K562 (cell line): ENCODE measurements around the gene TMEM139. TPM values are rescaled to one million over a fixed set of nuclear protein-coding genes. Genes with fewer than 3 reads are reported as not detected.

ENCODE experiments used
- ETV6 ChIP-seq, 3 experiments: fragments of 150-350 bp in 1 of 3; sonication (generic) in 1 of 3; formaldehyde crosslinking in 1 of 3; IDR thresholded peaks; 2 replicates each; pipeline versions ENCODE4 v1.6.1 to v1.8.0; 2014 to 2022; ENCODE audit warnings: borderline replicate concordance in 2 of 3, low read depth in 2 of 3, antibody characterized with exemption in 1 of 3, low read length in 1 of 3, mild to moderate bottlenecking in 1 of 3, missing genetic modification reagents in 1 of 3
- HDAC1 ChIP-seq, 2 experiments: fragments of 450-650 bp; IDR thresholded peaks; 2 replicates each; pipeline ENCODE4 v1.6.1; 2016 to 2017; ENCODE audit warnings: inconsistent platforms in 1 of 2, mild to moderate bottlenecking in 1 of 2, moderate library complexity in 1 of 2
- RFX1 ChIP-seq: fragments of 450-650 bp; IDR thresholded peaks from 2 replicates; pipeline ENCODE4 v1.6.1; 2016; ENCODE audit warnings: mild to moderate bottlenecking, moderate library complexity
- SAFB2 ChIP-seq: fragments of 200-400 bp; formaldehyde crosslinking; IDR thresholded peaks from 2 replicates; pipeline ENCODE4 v1.6.1; 2018; ENCODE audit warnings: borderline replicate concordance, low read length, low read depth, moderate library complexity; ENCODE audit not compliant: severe bottlenecking
- ZFP91 ChIP-seq: sonication (generic); formaldehyde crosslinking; IDR thresholded peaks from 2 replicates; pipeline ENCODE4 v1.8.0; 2022; ENCODE audit warnings: mild to moderate bottlenecking, missing genetic modification reagents
- polyA plus RNA-seq, 8 experiments: library from polyadenylated mRNA; depleted of rRNA in 4 of 8; stranded (reverse) in 5 of 8; unstranded in 3 of 8; fragments of >200 nt; fragmentation: Nextera tagmentation in 2 of 8; fragmentation: Illumina TruSeq in 1 of 8; extraction: Ambion mirVana in 2 of 8; extraction: Trizol in 1 of 8; gene quantifications; 2 replicates each; pipeline versions ENCODE4 v1.2.1 to v1.2.3, GENCODE V29; 2011 to 2014; ENCODE audit warnings: inconsistent platforms in 1 of 8, missing spikeins in 1 of 8
- total RNA-seq, 7 experiments: library from RNA; depleted of rRNA in 6 of 7; stranded (reverse); fragments of >200 nt in 6 of 7; fragmentation: Illumina TruSeq in 2 of 7; extraction: Trizol in 2 of 7; gene quantifications; 2 replicates each; pipeline versions ENCODE4 v1.2.1 to v1.2.3, GENCODE V29; 2011 to 2021; ENCODE audit warnings: low replicate concordance in 1 of 7
- TF ChIP-seq, protein P1 (sequence below), 2 experiments: fragments of 450-650 bp; IDR thresholded peaks; 2 replicates each; pipeline ENCODE4 v1.6.1; 2016; ENCODE audit warnings: mild to moderate bottlenecking in 2 of 2, borderline replicate concordance in 1 of 2, low read depth in 1 of 2, moderate library complexity in 1 of 2

Gene TMEM139
- total and polyA plus RNA-seq, 9 of the 15 experiments (the other 6 are each of a cell fraction or from before 2014, with no cell fraction given) = 0.27 to 1.8 (median 0.79) TPM

- TF ChIP-seq, protein P1, sequence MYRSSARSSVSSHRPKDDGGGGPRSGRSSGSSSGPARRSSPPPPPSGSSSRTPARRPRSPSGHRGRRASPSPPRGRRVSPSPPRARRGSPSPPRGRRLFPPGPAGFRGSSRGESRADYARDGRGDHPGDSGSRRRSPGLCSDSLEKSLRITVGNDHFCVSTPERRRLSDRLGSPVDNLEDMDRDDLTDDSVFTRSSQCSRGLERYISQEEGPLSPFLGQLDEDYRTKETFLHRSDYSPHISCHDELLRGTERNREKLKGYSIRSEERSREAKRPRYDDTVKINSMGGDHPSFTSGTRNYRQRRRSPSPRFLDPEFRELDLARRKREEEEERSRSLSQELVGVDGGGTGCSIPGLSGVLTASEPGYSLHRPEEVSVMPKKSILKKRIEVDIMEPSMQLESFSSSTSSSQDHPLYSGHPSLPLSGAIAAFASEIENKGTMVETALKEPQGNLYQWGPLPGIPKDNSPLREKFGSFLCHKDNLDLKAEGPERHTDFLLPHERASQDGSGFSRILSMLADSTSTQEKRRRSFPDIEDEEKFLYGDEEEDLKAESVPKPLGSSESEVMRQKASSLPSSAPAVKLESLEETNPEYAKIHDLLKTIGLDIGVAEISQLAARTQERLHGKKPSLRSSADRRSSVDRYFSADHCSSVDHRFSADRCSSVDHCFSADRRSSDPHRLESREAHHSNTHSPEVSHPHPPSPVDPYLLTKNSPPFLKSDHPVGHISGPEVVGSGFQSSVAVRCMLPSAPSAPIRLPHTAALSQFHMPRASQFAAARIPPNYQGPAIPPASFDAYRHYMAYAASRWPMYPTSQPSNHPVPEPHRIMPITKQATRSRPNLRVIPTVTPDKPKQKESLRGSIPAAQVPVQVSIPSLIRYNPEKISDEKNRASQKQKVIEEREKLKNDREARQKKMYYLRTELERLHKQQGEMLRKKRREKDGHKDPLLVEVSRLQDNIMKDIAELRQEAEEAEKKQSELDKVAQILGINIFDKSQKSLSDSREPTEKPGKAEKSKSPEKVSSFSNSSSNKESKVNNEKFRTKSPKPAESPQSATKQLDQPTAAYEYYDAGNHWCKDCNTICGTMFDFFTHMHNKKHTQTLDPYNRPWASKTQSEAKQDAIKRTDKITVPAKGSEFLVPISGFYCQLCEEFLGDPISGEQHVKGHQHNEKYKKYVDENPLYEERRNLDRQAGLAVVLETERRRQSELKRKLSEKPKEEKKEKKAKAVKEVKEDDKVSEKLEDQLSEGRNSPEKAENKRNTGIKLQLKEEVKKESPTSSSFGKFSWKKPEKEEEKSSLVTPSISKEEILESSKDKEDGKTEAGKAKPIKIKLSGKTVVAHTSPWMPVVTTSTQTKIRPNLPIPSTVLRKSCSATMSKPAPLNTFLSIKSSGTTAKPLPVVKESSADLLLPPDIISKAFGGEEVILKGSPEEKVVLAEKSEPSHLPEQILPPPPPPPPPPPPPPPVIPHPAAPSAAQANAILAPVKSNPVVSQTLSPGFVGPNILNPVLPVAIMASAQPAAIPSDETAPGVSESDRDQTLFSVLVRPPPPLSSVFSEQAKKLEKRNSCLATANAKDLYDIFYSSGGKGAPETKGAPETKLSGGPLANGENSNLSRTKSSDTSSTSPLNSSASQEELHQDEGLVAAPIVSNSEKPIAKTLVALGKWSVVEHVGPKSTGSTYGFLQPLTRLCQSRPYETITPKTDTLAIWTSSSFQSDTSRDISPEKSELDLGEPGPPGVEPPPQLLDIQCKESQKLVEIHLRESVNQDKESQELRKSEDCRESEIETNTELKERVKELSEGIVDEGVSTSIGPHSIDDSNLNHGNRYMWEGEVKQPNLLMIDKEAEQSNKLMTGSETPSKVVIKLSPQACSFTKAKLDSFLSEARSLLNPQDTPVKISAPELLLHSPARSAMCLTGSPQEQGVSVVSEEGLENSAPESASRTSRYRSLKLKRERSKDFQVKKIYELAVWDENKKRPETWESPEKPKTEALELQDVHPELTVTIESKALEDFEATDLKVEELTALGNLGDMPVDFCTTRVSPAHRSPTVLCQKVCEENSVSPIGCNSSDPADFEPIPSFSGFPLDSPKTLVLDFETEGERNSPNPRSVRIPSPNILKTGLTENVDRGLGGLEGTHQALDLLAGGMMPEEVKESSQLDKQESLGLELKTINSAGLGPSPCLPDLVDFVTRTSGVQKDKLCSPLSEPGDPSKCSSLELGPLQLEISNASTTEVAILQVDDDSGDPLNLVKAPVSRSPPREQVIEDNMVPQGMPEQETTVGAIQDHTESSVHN (IDR thresholded peaks at IDR 0.05; ENCODE audit: borderline replicate concordance in 1 of 2, low read depth in 1 of 2) = no peak
- TF ChIP-seq ETV6 (IDR thresholded peaks at IDR 0.05; ENCODE audit: borderline replicate concordance in 1 of 2, low read depth in 2 of 2, low read length in 1 of 2) (no peak; a peak in 1 of 4 replicates), ETV6 (CRISPR knock-in tag; IDR thresholded peaks at IDR 0.05; ENCODE audit: borderline replicate concordance) (no peak), HDAC1 (IDR thresholded peaks at IDR 0.05) (peak in 1 of 2 experiments; percentile 92; a peak in 2 of 4 replicates), RFX1 (no peak), ZFP91 (CRISPR knock-in tag) (no peak), SAFB2 (no peak)
Observed at GRCh38 chr7:143263266-143264195, 21.2 kb upstream of the TMEM139 start, which contains the start of gene GSTK1 (continued).
